ENCODE data around the gene PPFIA3.
"Not testable (repeated sequence)": the region's sequence is repeated elsewhere in the genome, so short reads cannot be mapped to it uniquely, and the experiment has no call there.

Gene PPFIA3

DNA sequence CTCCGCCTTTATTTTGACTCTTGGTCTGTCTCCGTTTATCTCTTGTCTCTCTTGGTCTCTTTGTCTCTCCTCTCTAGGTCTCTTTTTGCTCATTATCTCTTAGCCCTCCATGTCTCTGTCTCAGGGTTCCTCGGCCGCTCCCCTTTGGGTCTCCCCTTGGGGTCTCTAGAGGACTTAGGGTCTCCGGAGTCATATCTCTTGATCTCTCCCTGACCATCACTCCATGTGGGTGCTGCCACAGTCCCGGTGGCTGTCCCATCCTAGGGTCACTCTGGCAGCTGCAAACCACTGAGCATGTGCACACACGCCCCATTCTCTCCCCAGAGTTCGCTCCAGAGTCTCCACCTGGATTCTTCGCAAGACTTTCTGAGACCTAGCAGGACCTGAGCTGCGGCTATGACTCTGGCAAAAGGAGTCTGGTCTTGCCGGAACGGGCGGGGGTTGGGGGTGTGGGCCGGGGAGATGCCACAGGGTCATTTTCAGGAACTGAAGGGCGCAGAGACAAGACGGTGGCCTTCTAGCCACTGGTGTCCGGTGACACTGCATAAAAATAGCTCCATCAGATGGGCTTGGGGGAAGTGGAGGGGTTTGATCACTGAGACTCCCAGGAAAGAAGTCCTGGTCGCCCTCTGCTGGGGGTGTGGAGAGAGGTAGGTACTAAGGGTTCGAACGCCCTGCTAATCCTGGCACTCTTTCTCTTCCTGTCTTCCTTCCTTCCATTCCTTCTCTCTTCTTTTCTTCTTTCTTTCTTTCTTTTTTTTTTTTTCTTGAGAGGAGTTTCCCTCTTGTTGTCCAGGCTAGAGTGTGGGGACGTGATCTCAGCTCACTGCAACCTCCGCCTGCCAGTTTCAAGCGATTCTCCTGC is 45.6 kb upstream of the PPFIA3 start:
- H3K4me2 ChIP-seq (ENCODE audit: low read length, poor library complexity, severe bottlenecking) = no peak overlapping the region
- no peak overlapping the region for H3K27ac ChIP-seq (ENCODE audit: low read length, poor library complexity, severe bottlenecking)
- no peak overlapping the region for H3K4ac ChIP-seq (ENCODE audit: low read depth in 1 of 2, low read length in 2 of 2)
- H3K27me3 ChIP-seq (ENCODE audit: control insufficient read depth in 1 of 2, insufficient read depth in 1 of 2, low read length in 2 of 2) = peaks cover 47 to 50% of the 10 kb centered on the region in 2 experiments
- no peaks in the 10 kb centered on the region for H3K36me3 ChIP-seq (ENCODE audit: control insufficient read depth in 1 of 2, insufficient read depth in 2 of 2, low read depth in 1 of 2, low read length in 2 of 2)
- no peak overlapping the region for H2AK5ac ChIP-seq (ENCODE audit: low read length, severe bottlenecking)
- no peak overlapping the region for H2BK15ac ChIP-seq (ENCODE audit: low read depth, poor library complexity, severe bottlenecking)
- no peak overlapping the region for H3K18ac ChIP-seq (ENCODE audit: low read depth in 1 of 2, low read length in 2 of 2)
- H2BK120ac ChIP-seq (ENCODE audit: low read depth, low read length) = no peak overlapping the region
- H2AFZ ChIP-seq (ENCODE audit: low read depth, low read length) = no peak overlapping the region
- peaks cover 9% of the 10 kb centered on the region for H3K4me1 ChIP-seq (ENCODE audit: control insufficient read depth, insufficient read depth, low read depth, low read length)
- H3K14ac ChIP-seq (ENCODE audit: low read length in 2 of 2) = no peak overlapping the region
- no peaks in the 10 kb centered on the region for H3K79me1 ChIP-seq (replicated peaks; ENCODE audit: low read length, poor library complexity, severe bottlenecking)
- H3K23ac ChIP-seq (ENCODE audit: low read length in 2 of 2) = no peak overlapping the region
- no peak for DNase-seq
- no peak overlapping the region for H2BK12ac ChIP-seq (ENCODE audit: low read length in 2 of 2)
- H4K91ac ChIP-seq (ENCODE audit: low read length) = no peak overlapping the region
- H3K9me3 ChIP-seq (ENCODE audit: control insufficient read depth, low read length) = peaks cover 5% of the 10 kb centered on the region
- no peak overlapping the region for H4K8ac ChIP-seq (ENCODE audit: low read length)
- H3K9ac ChIP-seq (ENCODE audit: low read length) = no peak overlapping the region
- H2BK5ac ChIP-seq (ENCODE audit: low read depth, low read length, poor library complexity, severe bottlenecking) = no peak overlapping the region
- H3K4me3 ChIP-seq (ENCODE audit: insufficient read depth in 1 of 2, low read depth in 1 of 2, low read length in 2 of 2) = no peak overlapping the region
- 91% methylated on average over 20 of the region's 23 CpGs for WGBS

DNA sequence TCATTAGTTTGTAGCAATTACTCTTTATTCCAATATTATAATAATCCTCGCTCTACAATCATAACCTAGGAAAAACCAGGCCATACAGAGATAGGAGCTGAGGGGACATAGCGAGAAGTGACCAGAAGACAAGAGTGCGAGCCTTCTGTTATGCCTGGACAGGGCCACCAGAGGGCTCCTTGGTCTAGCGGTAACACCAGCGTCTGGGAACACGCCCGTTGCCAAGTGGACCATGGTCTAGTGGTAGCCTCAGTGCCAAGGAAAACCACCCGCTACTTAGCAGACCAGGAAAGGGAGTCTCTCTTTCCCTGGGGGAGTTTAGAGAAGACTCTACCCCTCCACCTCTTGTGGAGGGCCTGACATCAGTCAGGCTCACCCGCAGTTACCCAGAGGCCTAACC is 44.5 kb upstream of the PPFIA3 start:
- peak; percentile 59 for DNase-seq
- H3K27ac ChIP-seq (ENCODE audit: low read length, poor library complexity, severe bottlenecking); H3K4me2 ChIP-seq (ENCODE audit: low read length, poor library complexity, severe bottlenecking); H3K36me3 ChIP-seq (ENCODE audit: control insufficient read depth in 1 of 2, insufficient read depth in 2 of 2, low read depth in 1 of 2, low read length in 2 of 2); H3K4ac ChIP-seq (ENCODE audit: low read depth in 1 of 2, low read length in 2 of 2); H3K9ac ChIP-seq (ENCODE audit: low read length); H2AFZ ChIP-seq (ENCODE audit: low read depth, low read length); H2BK15ac ChIP-seq (ENCODE audit: low read depth, poor library complexity, severe bottlenecking); H3K4me1 ChIP-seq (ENCODE audit: control insufficient read depth, insufficient read depth, low read depth, low read length); H3K14ac ChIP-seq (ENCODE audit: low read length in 2 of 2); H4K91ac ChIP-seq (ENCODE audit: low read length); H3K23ac ChIP-seq (ENCODE audit: low read length in 2 of 2); H2BK12ac ChIP-seq (ENCODE audit: low read length in 2 of 2); H3K18ac ChIP-seq (ENCODE audit: low read depth in 1 of 2, low read length in 2 of 2); H2BK5ac ChIP-seq (ENCODE audit: low read depth, low read length, poor library complexity, severe bottlenecking); H3K79me1 ChIP-seq (replicated peaks; ENCODE audit: low read length, poor library complexity, severe bottlenecking); H2BK120ac ChIP-seq (ENCODE audit: low read depth, low read length); H4K8ac ChIP-seq (ENCODE audit: low read length); H3K4me3 ChIP-seq (ENCODE audit: insufficient read depth in 1 of 2, low read depth in 1 of 2, low read length in 2 of 2); H2AK5ac ChIP-seq (ENCODE audit: low read length, severe bottlenecking); H3K9me3 ChIP-seq (ENCODE audit: control insufficient read depth, low read length): not testable (repeated sequence)
- 21% methylated on average over 7 of the region's 9 CpGs for WGBS
- H3K27me3 ChIP-seq (ENCODE audit: control insufficient read depth in 1 of 2, insufficient read depth in 1 of 2, low read length in 2 of 2) = peaks cover 36 to 39% of the 10 kb centered on the region in 2 experiments

DNA sequence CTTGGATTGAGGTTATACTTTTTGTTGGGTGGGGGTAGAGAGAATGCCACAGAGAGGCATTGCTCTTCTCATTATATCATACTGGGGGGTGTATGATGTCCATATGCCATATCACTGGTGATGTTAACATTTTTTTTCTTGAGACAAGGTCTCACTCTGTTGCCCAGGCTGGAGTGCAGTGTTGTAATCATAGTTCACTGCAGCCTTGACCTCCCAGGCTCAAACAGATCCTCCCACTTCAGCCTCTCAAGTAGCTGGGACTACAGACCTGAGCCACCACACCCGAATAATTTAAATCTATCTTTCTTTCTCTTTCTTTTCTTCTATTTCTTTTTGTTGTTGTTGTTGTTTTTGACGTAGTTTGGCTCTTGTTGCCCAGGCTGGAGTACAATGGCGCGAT is 39.0 kb upstream of the PPFIA3 start:
- no peak for DNase-seq
- Histone ChIP-seq H2BK12ac (ENCODE audit: low read length in 2 of 2) (no peak overlapping the region), H3K23ac (ENCODE audit: low read length in 2 of 2) (no peak overlapping the region), H4K8ac (ENCODE audit: low read length) (no peak overlapping the region), H3K9ac (ENCODE audit: low read length) (no peak overlapping the region), H2AK5ac (ENCODE audit: low read length, severe bottlenecking) (no peak overlapping the region), H3K14ac (ENCODE audit: low read length in 2 of 2) (no peak overlapping the region), H3K9me3 (ENCODE audit: control insufficient read depth, low read length) (no peaks in the 10 kb centered on the region), H2BK120ac (ENCODE audit: low read depth, low read length) (no peak overlapping the region), H2BK5ac (ENCODE audit: low read depth, low read length, poor library complexity, severe bottlenecking) (no peak overlapping the region), H3K4me3 (ENCODE audit: insufficient read depth in 1 of 2, low read depth in 1 of 2, low read length in 2 of 2) (no peak overlapping the region), H3K27ac (ENCODE audit: low read length, poor library complexity, severe bottlenecking) (no peak overlapping the region), H3K4me1 (ENCODE audit: control insufficient read depth, insufficient read depth, low read depth, low read length) (peaks cover 3% of the 10 kb centered on the region), H3K4me2 (ENCODE audit: low read length, poor library complexity, severe bottlenecking) (no peak overlapping the region), H3K79me1 (replicated peaks; ENCODE audit: low read length, poor library complexity, severe bottlenecking) (no peaks in the 10 kb centered on the region), H3K4ac (ENCODE audit: low read depth in 1 of 2, low read length in 2 of 2) (no peak overlapping the region), H3K36me3 (ENCODE audit: control insufficient read depth in 1 of 2, insufficient read depth in 2 of 2, low read depth in 1 of 2, low read length in 2 of 2) (no peaks in the 10 kb centered on the region), H3K18ac (ENCODE audit: low read depth in 1 of 2, low read length in 2 of 2) (no peak overlapping the region), H4K91ac (ENCODE audit: low read length) (no peak overlapping the region), H3K27me3 (ENCODE audit: control insufficient read depth in 1 of 2, insufficient read depth in 1 of 2, low read length in 2 of 2) (no peaks in the 10 kb centered on the region), H2BK15ac (ENCODE audit: low read depth, poor library complexity, severe bottlenecking) (no peak overlapping the region), H2AFZ (ENCODE audit: low read depth, low read length) (no peak overlapping the region)
- WGBS = 97% methylated on average over 3 of the region's 4 CpGs

DNA sequence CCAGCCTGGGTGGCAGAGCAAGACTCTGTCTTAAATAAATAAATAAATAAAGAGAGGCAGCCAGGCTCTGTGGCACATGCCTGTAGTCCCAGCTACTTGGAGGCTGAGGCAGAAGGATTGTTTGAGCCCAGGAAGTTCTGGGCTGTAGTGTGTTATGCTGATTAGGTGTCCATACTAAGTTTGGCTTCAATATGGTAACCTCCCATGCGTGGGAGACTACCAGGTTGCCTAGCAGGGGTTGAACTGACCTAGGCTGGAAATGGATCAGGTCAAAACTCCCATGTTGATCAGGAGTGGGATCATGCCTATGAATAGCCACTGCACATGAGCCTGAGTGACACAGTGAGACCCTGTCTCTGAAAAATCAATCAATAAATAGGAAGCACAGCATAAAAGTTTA is 38.1 kb upstream of the PPFIA3 start:
- H3K4ac ChIP-seq (ENCODE audit: low read depth in 1 of 2, low read length in 2 of 2) = no peak overlapping the region
- DNase-seq = no peak
- H4K8ac ChIP-seq (ENCODE audit: low read length) = no peak overlapping the region
- no peaks in the 10 kb centered on the region for H3K27me3 ChIP-seq (ENCODE audit: control insufficient read depth in 1 of 2, insufficient read depth in 1 of 2, low read length in 2 of 2)
- H3K27ac ChIP-seq (ENCODE audit: low read length, poor library complexity, severe bottlenecking) = no peak overlapping the region
- H3K23ac ChIP-seq (ENCODE audit: low read length in 2 of 2) = no peak overlapping the region
- H2BK5ac ChIP-seq (ENCODE audit: low read depth, low read length, poor library complexity, severe bottlenecking) = no peak overlapping the region
- H3K36me3 ChIP-seq (ENCODE audit: control insufficient read depth in 1 of 2, insufficient read depth in 2 of 2, low read depth in 1 of 2, low read length in 2 of 2) = peaks cover 0 to under 1% of the 10 kb centered on the region in 2 experiments
- H3K9ac ChIP-seq (ENCODE audit: low read length) = no peak overlapping the region
- 75% methylated on average over 1 of the region's 1 CpG for WGBS
- peaks cover 4% of the 10 kb centered on the region for H3K4me1 ChIP-seq (ENCODE audit: control insufficient read depth, insufficient read depth, low read depth, low read length)
- no peak overlapping the region for H2BK12ac ChIP-seq (ENCODE audit: low read length in 2 of 2)
- no peaks in the 10 kb centered on the region for H3K79me1 ChIP-seq (replicated peaks; ENCODE audit: low read length, poor library complexity, severe bottlenecking)
- H3K18ac ChIP-seq (ENCODE audit: low read depth in 1 of 2, low read length in 2 of 2) = no peak overlapping the region
- H3K4me2 ChIP-seq (ENCODE audit: low read length, poor library complexity, severe bottlenecking) = no peak overlapping the region
- no peak overlapping the region for H2BK120ac ChIP-seq (ENCODE audit: low read depth, low read length)
- no peak overlapping the region for H3K14ac ChIP-seq (ENCODE audit: low read length in 2 of 2)
- no peak overlapping the region for H4K91ac ChIP-seq (ENCODE audit: low read length)
- no peak overlapping the region for H2AFZ ChIP-seq (ENCODE audit: low read depth, low read length)
- H2AK5ac ChIP-seq (ENCODE audit: low read length, severe bottlenecking) = no peak overlapping the region
- H2BK15ac ChIP-seq (ENCODE audit: low read depth, poor library complexity, severe bottlenecking) = no peak overlapping the region
- H3K4me3 ChIP-seq (ENCODE audit: insufficient read depth in 1 of 2, low read depth in 1 of 2, low read length in 2 of 2) = no peak overlapping the region
- no peaks in the 10 kb centered on the region for H3K9me3 ChIP-seq (ENCODE audit: control insufficient read depth, low read length)
